ENCODE measurements around the gene RNF144B.

DNA sequence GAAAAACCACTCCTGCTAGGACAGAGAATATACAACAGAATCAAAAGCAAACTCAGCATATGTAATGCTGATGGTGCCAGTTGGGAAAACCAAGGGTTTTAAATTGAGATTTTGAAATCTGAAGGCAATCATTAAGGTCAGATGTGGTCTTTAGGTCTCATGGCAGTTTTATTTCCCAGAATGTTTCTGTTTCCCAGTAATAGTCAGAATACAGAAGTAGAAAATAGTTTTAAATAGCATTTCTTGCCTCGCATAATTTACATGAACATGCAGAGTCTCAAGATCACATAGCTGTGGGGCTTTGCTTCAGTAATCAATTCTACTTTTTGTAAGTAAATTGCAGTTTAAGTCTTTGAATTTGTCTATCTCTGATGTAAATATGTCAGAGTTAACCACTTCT, 58.1 kb downstream of the RNF144B start:
- no peak for TF ChIP-seq EP300 (IDR thresholded peaks at IDR 0.05; ENCODE audit: borderline replicate concordance in 1 of 2, control insufficient read depth in 1 of 2, low read depth in 2 of 2, low read length in 2 of 2)
- no peak for TF ChIP-seq RAD21 (IDR thresholded peaks at IDR 0.05; ENCODE audit: insufficient read depth, low read depth, low read length)
- TF ChIP-seq, protein P1, sequence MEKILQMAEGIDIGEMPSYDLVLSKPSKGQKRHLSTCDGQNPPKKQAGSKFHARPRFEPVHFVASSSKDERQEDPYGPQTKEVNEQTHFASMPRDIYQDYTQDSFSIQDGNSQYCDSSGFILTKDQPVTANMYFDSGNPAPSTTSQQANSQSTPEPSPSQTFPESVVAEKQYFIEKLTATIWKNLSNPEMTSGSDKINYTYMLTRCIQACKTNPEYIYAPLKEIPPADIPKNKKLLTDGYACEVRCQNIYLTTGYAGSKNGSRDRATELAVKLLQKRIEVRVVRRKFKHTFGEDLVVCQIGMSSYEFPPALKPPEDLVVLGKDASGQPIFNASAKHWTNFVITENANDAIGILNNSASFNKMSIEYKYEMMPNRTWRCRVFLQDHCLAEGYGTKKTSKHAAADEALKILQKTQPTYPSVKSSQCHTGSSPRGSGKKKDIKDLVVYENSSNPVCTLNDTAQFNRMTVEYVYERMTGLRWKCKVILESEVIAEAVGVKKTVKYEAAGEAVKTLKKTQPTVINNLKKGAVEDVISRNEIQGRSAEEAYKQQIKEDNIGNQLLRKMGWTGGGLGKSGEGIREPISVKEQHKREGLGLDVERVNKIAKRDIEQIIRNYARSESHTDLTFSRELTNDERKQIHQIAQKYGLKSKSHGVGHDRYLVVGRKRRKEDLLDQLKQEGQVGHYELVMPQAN (conservative IDR thresholded peaks at IDR 0.05), result no peak
- TF ChIP-seq, protein P2, sequence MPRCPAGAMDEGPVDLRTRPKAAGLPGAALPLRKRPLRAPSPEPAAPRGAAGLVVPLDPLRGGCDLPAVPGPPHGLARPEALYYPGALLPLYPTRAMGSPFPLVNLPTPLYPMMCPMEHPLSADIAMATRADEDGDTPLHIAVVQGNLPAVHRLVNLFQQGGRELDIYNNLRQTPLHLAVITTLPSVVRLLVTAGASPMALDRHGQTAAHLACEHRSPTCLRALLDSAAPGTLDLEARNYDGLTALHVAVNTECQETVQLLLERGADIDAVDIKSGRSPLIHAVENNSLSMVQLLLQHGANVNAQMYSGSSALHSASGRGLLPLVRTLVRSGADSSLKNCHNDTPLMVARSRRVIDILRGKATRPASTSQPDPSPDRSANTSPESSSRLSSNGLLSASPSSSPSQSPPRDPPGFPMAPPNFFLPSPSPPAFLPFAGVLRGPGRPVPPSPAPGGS (IDR thresholded peaks at IDR 0.05; ENCODE audit: borderline replicate concordance, insufficient read depth, low read depth, low read length, poor library complexity, severe bottlenecking), result no peak
- no peak for TF ChIP-seq POLR2A (IDR thresholded peaks at IDR 0.05; ENCODE audit: low read depth, low read length)
- TF ChIP-seq NR2C2 (IDR thresholded peaks at IDR 0.05; ENCODE audit: borderline replicate concordance, control insufficient read depth, insufficient read length, low read depth), result no peak
